SK-N-SH (cell line): ENCODE results near the gene RAPGEF2. TPM values are rescaled to one million over a fixed set of nuclear protein-coding genes. Genes with fewer than 3 reads are reported as not detected.

Source experiments
- CTCF ChIA-PET: fragments of 300-600, 350-600 bp; formaldehyde crosslinking; extraction: SDS; loops from one replicate; lab custom pipeline; 2021; lab: Yijun Ruan, JAX
- POLR2A ChIA-PET: fragments of 350-600 bp; sonication (Branson Sonifier 250); formaldehyde crosslinking; extraction: SDS; loops from one replicate; lab custom pipeline; 2020; ENCODE audit warnings: antibody characterized with exemption, inconsistent platforms; lab: Yijun Ruan, JAX
- DNase-seq: peaks from one replicate; pipeline ENCODE4 v3.0.0; 2012
- H2AFZ ChIP-seq: fragments of 200-600 bp; sonication (generic); 2 replicates; pipeline ENCODE4 v1.8.1; 2016; ENCODE audit warnings: antibody characterized with exemption, mild to moderate bottlenecking, low read depth
- H3F3A ChIP-seq: fragments of 200-600 bp; sonication (generic); replicated peaks from 2 replicates; pipeline ENCODE3; 2016; ENCODE audit warnings: antibody characterized with exemption, mild to moderate bottlenecking; ENCODE audit not compliant: insufficient read depth
- H3K27ac ChIP-seq, 2 experiments: fragments of 200-500 bp in 1 of 2; fragments of 200-600 bp in 1 of 2; sonication (Bioruptor generic) in 1 of 2; sonication (generic), shearing (Covaris generic) in 1 of 2; 2 replicates each; pipeline versions ENCODE4 v1.5.1 to v1.6.1; 2014 to 2016; ENCODE audit warnings: low read depth in 2 of 2, inconsistent platforms in 1 of 2, low read length in 1 of 2, mild to moderate bottlenecking in 1 of 2, mixed read lengths in 1 of 2
- H3K27me3 ChIP-seq: fragments of 200-600 bp; sonication (generic), shearing (Covaris generic); 2 replicates; pipeline ENCODE4 v1.6.1; 2016; ENCODE audit warnings: mixed run types; ENCODE audit not compliant: insufficient read depth
- H3K36me3 ChIP-seq, 2 experiments: fragments of 200-500 bp in 1 of 2; fragments of 200-600 bp in 1 of 2; sonication (Bioruptor generic) in 1 of 2; sonication (generic) in 1 of 2; replicated peaks in 1 of 2; 2 replicates each; pipeline versions ENCODE3 to v1.5.1; 2014 to 2016; ENCODE audit warnings: low read length in 1 of 2, mild to moderate bottlenecking in 1 of 2; ENCODE audit not compliant: insufficient read depth in 2 of 2, control insufficient read depth in 1 of 2
- H3K4me1 ChIP-seq, 2 experiments: fragments of 200-500 bp in 1 of 2; fragments of 200-600 bp in 1 of 2; sonication (Bioruptor generic) in 1 of 2; sonication (generic), shearing (Covaris generic) in 1 of 2; 2 replicates each; pipeline versions ENCODE4 v1.5.1 to v1.6.1; 2014 to 2016; ENCODE audit warnings: low read depth in 1 of 2, low read length in 1 of 2, mixed run types in 1 of 2; ENCODE audit not compliant: insufficient read depth in 2 of 2, control insufficient read depth in 1 of 2
- H3K4me2 ChIP-seq: fragments of 200-600 bp; sonication (generic), shearing (Covaris generic); 2 replicates; pipeline ENCODE4 v1.6.1; 2017; ENCODE audit warnings: mixed run types
- H3K4me3 ChIP-seq, 2 experiments: fragments of 200-500 bp in 1 of 2; fragments of 200-600 bp in 1 of 2; sonication (Bioruptor generic) in 1 of 2; sonication (generic), shearing (Covaris generic) in 1 of 2; 2 replicates each; pipeline versions ENCODE4 v1.5.1 to v1.8.1; 2014 to 2016; ENCODE audit warnings: low read depth in 2 of 2, inconsistent platforms in 1 of 2, low read length in 1 of 2, mild to moderate bottlenecking in 1 of 2, mixed read lengths in 1 of 2, moderate library complexity in 1 of 2
- H3K79me2 ChIP-seq: fragments of 200-600 bp; sonication (generic); 2 replicates; pipeline ENCODE4 v1.8.1; 2017; ENCODE audit warnings: mild to moderate bottlenecking; ENCODE audit not compliant: insufficient read depth
- H3K9ac ChIP-seq: fragments of 200-600 bp; sonication (generic); 2 replicates; pipeline ENCODE4 v1.6.1; 2017; ENCODE audit warnings: mixed run types
- H3K9me2 ChIP-seq: fragments of 200-600 bp; sonication (generic); 2 replicates; pipeline ENCODE4 v1.6.1; 2017; ENCODE audit warnings: mixed run types
- H3K9me3 ChIP-seq: fragments of 200-600 bp; sonication (generic); 2 replicates; pipeline ENCODE4 v1.6.1; 2017; ENCODE audit warnings: mixed run types, mild to moderate bottlenecking, moderate library complexity
- H4K20me1 ChIP-seq: fragments of 200-600 bp; sonication (generic); 2 replicates; pipeline ENCODE4 v1.6.1; 2017; ENCODE audit warnings: mild to moderate bottlenecking, mixed run types; ENCODE audit not compliant: insufficient read depth
- CHD2 ChIP-seq: fragments of 150-350 bp; IDR thresholded peaks from 2 replicates; pipeline ENCODE4 v1.6.1; 2018; ENCODE audit warnings: low read length; ENCODE audit not compliant: partially characterized antibody
- CTCF ChIP-seq: fragments of 200-600 bp; sonication (generic); IDR thresholded peaks from 2 replicates; pipeline ENCODE4 v1.6.1; 2017; ENCODE audit warnings: antibody characterized with exemption, mild to moderate bottlenecking, moderate library complexity
- ELF1 ChIP-seq: IDR thresholded peaks from 2 replicates; pipeline ENCODE4 v1.4.0; 2012
- EP300 ChIP-seq, 2 experiments: IDR thresholded peaks; 2 replicates each; pipeline versions ENCODE4 v1.4.0 to v1.6.1; 2012; ENCODE audit warnings: borderline replicate concordance in 1 of 2, low read depth in 1 of 2, low read length in 1 of 2
- FOXJ3 ChIP-seq: sonication (generic); formaldehyde crosslinking; IDR thresholded peaks from 2 replicates; pipeline ENCODE4 v1.5.1; 2020; ENCODE audit warnings: mild to moderate bottlenecking, missing genetic modification reagents
- FOXM1 ChIP-seq: IDR thresholded peaks from 2 replicates; pipeline ENCODE4 v1.4.0; 2012; ENCODE audit warnings: low read depth, mild to moderate bottlenecking
- GABPA ChIP-seq: IDR thresholded peaks from 2 replicates; pipeline ENCODE4 v1.4.0; 2012; ENCODE audit warnings: low read depth, mild to moderate bottlenecking
- MAX ChIP-seq: IDR thresholded peaks from 2 replicates; pipeline ENCODE4 v1.4.0; 2012; ENCODE audit warnings: low read depth
- MEF2A ChIP-seq: IDR thresholded peaks from 2 replicates; pipeline ENCODE4 v1.4.0; 2012; ENCODE audit warnings: low read depth, borderline replicate concordance
- NFIC ChIP-seq: IDR thresholded peaks from 2 replicates; pipeline ENCODE4 v1.4.0; 2012; ENCODE audit warnings: borderline replicate concordance
- NRF1 ChIP-seq: IDR thresholded peaks from 2 replicates; pipeline ENCODE4 v1.6.1; 2012; ENCODE audit warnings: low read depth, mild to moderate bottlenecking, low read length
- POLR2AphosphoS5 ChIP-seq: IDR thresholded peaks from 2 replicates; pipeline ENCODE4 v1.6.1; 2012; ENCODE audit warnings: low read depth, low read length
- RAD21 ChIP-seq: IDR thresholded peaks from 2 replicates; pipeline ENCODE4 v1.6.1; 2012; ENCODE audit warnings: mild to moderate bottlenecking, low read length
- REST ChIP-seq: IDR thresholded peaks from 2 replicates; pipeline ENCODE4 v1.6.1; 2012; ENCODE audit warnings: mild to moderate bottlenecking, low read depth, low read length, moderate library complexity
- SIN3A ChIP-seq: IDR thresholded peaks from 2 replicates; pipeline ENCODE4 v1.6.1; 2012; ENCODE audit warnings: low read depth, mild to moderate bottlenecking, low read length, moderate library complexity, borderline replicate concordance
- SMC3 ChIP-seq: IDR thresholded peaks from 2 replicates; pipeline ENCODE4 v1.6.1; 2012; ENCODE audit warnings: low read depth, low read length, improper control_type of control experiment
- TAF1 ChIP-seq: IDR thresholded peaks from 2 replicates; pipeline ENCODE4 v1.6.1; 2012; ENCODE audit warnings: low read depth, mild to moderate bottlenecking, low read length, moderate library complexity, borderline replicate concordance
- USF1 ChIP-seq: IDR thresholded peaks from 2 replicates; pipeline ENCODE4 v1.4.0; 2012; ENCODE audit warnings: low read depth, borderline replicate concordance
- USF2 ChIP-seq: fragments of 150-350 bp; IDR thresholded peaks from 2 replicates; pipeline ENCODE4 v1.6.1; 2017; ENCODE audit warnings: antibody characterized with exemption, low read length, low read depth, borderline replicate concordance
- WGBS: methylation state at CpG from one replicate; pipeline ENCODE4 v1.1.6; 2017; ENCODE audit warnings: low lambda C conversion rate; 5-methylcytosine and 5-hydroxymethylcytosine counted together
- polyA plus RNA-seq, 3 experiments: library from polyadenylated mRNA; depleted of rRNA; stranded (reverse); fragments of >200 nt; gene quantifications; 2 replicates each; pipeline ENCODE4 v1.2.3, GENCODE V29; 2012

RAPGEF2 gene
- polyA plus RNA-seq, 1 of the 3 experiments (the other 2 are of a cell fraction): 19.2 TPM

- no peaks in the 10 kb centered on the region for H3K27me3 ChIP-seq
- CTCF ChIA-PET: no interaction called here
- 79% methylated on average over 4 of the region's 4 CpGs for WGBS
These were observed 12.6 kb upstream of the RAPGEF2 start for GRCh38 chr4:159090255-159090654.

More at GRCh38 chr4:159090255-159090654, 12.6 kb upstream of the RAPGEF2 start:
- H3K79me2 ChIP-seq: no peaks in the 10 kb centered on the region
- no peak overlapping the region for H2AFZ ChIP-seq
- H3K9me3 ChIP-seq: no peaks in the 10 kb centered on the region
- no peaks in the 10 kb centered on the region for H3K36me3 ChIP-seq
- no peak overlapping the region for H3K4me2 ChIP-seq
- TF ChIP-seq REST: no peak
- TF ChIP-seq ELF1: no peak
- TF ChIP-seq MEF2A: no peak
- no peak for TF ChIP-seq FOXJ3 (CRISPR knock-in tag)
- TF ChIP-seq RAD21: no peak
- TF ChIP-seq CHD2: no peak
- TF ChIP-seq GABPA: no peak
- TF ChIP-seq USF1: no peak
- no peak for TF ChIP-seq NFIC
- no peak for TF ChIP-seq MAX
- TF ChIP-seq FOXM1: no peak
- TF ChIP-seq EP300 (IDR thresholded peaks at IDR 0.05; ENCODE audit: borderline replicate concordance in 1 of 2, low read depth in 1 of 2, low read length in 1 of 2): no peak
- no peak for TF ChIP-seq SIN3A
- TF ChIP-seq TAF1: no peak
- no peak for TF ChIP-seq NRF1
- no peak for TF ChIP-seq SMC3
- no peak for TF ChIP-seq USF2
- no peak for TF ChIP-seq CTCF
- TF ChIP-seq POLR2AphosphoS5: no peak
- no peak overlapping the region for H3K4me3 ChIP-seq
- H3K9ac ChIP-seq: no peak overlapping the region
- POLR2A ChIA-PET: no interaction called here
- no peak for DNase-seq
- no peaks in the 10 kb centered on the region for H3F3A ChIP-seq
- no peaks in the 10 kb centered on the region for H3K4me1 ChIP-seq
- no peaks in the 10 kb centered on the region for H4K20me1 ChIP-seq
- no peaks in the 10 kb centered on the region for H3K9me2 ChIP-seq
- no peak overlapping the region for H3K27ac ChIP-seq
